C4-2B (cell line): ENCODE results near the gene DLX5.

Experiments used
- ZFX ChIP-seq: fragments of 450-650 bp; IDR thresholded peaks from 2 replicates; pipeline ENCODE4 v1.6.1; 2017
- TF ChIP-seq, protein P1 (sequence below): fragments of 450-650 bp; conservative IDR thresholded peaks from 2 replicates; pipeline ENCODE4 v1.5.1; 2017; ENCODE audit warnings: mild to moderate bottlenecking

DNA sequence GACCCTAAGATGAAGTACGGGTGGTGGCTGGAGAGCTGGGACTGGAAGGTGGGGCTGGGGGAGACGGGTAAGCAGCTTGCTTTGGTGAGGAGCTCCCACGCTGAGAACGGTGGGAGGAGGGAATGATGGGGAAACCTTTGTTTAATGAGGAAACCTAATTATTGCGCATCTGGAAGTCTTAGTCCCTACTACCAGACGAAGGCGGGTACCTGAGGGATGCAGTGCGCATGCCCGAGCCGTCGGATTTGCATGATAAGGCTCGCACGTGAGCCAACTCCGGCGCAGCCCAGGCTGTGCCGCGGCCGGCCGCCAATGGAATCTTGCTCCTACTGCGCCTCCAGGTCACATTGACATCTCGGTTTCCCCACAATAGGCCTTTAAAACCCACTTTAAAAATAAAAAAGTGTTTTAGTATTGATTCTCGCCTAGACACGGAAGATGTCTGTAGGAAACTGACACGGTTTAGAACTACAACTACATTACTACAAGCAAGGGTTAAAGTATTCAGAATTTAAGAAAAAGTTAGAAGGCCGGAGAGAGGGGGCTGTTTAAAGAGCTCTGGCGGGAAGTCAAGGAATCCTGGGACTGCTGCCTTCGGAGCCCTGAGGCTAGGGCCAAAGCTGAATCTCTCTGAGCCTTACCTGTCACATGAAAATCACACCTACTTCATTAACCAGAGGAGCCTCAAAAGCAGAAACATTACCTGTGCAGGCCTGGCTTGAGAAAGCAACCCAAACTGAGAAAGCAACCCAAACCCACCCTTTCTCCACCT lies 31.4 kb downstream of the DLX5 start:
- TF ChIP-seq, protein P1, sequence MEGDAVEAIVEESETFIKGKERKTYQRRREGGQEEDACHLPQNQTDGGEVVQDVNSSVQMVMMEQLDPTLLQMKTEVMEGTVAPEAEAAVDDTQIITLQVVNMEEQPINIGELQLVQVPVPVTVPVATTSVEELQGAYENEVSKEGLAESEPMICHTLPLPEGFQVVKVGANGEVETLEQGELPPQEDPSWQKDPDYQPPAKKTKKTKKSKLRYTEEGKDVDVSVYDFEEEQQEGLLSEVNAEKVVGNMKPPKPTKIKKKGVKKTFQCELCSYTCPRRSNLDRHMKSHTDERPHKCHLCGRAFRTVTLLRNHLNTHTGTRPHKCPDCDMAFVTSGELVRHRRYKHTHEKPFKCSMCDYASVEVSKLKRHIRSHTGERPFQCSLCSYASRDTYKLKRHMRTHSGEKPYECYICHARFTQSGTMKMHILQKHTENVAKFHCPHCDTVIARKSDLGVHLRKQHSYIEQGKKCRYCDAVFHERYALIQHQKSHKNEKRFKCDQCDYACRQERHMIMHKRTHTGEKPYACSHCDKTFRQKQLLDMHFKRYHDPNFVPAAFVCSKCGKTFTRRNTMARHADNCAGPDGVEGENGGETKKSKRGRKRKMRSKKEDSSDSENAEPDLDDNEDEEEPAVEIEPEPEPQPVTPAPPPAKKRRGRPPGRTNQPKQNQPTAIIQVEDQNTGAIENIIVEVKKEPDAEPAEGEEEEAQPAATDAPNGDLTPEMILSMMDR = no peak
- TF ChIP-seq ZFX = no peak
